Nephron (organoid): ENCODE data around the gene ARFGAP1.

Experiments used
- H3K27ac Mint-ChIP-seq, 3 experiments: 2 replicates each; pipeline ENCODE4 v1.8.0; 2020; ENCODE audit warnings: mixed read lengths in 3 of 3, mild to moderate bottlenecking in 2 of 3, moderate library complexity in 1 of 3
- H3K27me3 Mint-ChIP-seq: 2 replicates; pipeline ENCODE4 v1.8.0; 2021; ENCODE audit warnings: low read depth, mild to moderate bottlenecking, moderate library complexity, mixed read lengths
- H3K36me3 Mint-ChIP-seq: 2 replicates; pipeline ENCODE4 v1.8.0; 2020; ENCODE audit warnings: low read depth, mixed read lengths
- H3K4me1 Mint-ChIP-seq: 2 replicates; pipeline ENCODE4 v1.8.0; 2020; ENCODE audit warnings: mixed read lengths
- H3K4me3 Mint-ChIP-seq, 3 experiments: 2 replicates each; pipeline ENCODE4 v1.8.0; 2020; ENCODE audit warnings: mild to moderate bottlenecking in 3 of 3, mixed read lengths in 3 of 3, moderate library complexity in 2 of 3
- H3K9me3 Mint-ChIP-seq: 2 replicates; pipeline ENCODE4 v1.8.0; 2020; ENCODE audit warnings: mixed read lengths
- CTCF ChIP-seq, 3 experiments: fragments of 200-600 bp; sonication (generic); IDR thresholded peaks; one replicate each; pipeline ENCODE4 v1.5.0; 2021; ENCODE audit warnings: antibody characterized with exemption in 3 of 3; ENCODE audit not compliant: unreplicated experiment in 3 of 3

The ARFGAP1 gene

GRCh38 chr20:63277466-63278272 is 5.1 kb downstream of the ARFGAP1 start:
- H3K27ac Mint-ChIP-seq = no peak overlapping the region
- H3K4me1 Mint-ChIP-seq = peaks cover 19% of the 10 kb centered on the region
- no peaks in the 10 kb centered on the region for H3K9me3 Mint-ChIP-seq
- no peak overlapping the region for H3K4me3 Mint-ChIP-seq
- peaks cover 16% of the 10 kb centered on the region for H3K36me3 Mint-ChIP-seq
- no peak for TF ChIP-seq CTCF (IDR thresholded peaks at IDR 0.05; ENCODE audit: unreplicated experiment in 3 of 3)
- no peaks in the 10 kb centered on the region for H3K27me3 Mint-ChIP-seq

- H3K27ac Mint-ChIP-seq = no peak overlapping the region
- peaks cover 16% of the 10 kb centered on the region for H3K36me3 Mint-ChIP-seq
- H3K4me1 Mint-ChIP-seq = peaks cover 15% of the 10 kb centered on the region
- no peak overlapping the region for H3K4me3 Mint-ChIP-seq
- no peaks in the 10 kb centered on the region for H3K27me3 Mint-ChIP-seq
- no peaks in the 10 kb centered on the region for H3K9me3 Mint-ChIP-seq
- no peak for TF ChIP-seq CTCF (IDR thresholded peaks at IDR 0.05; ENCODE audit: unreplicated experiment in 3 of 3)
Observed at GRCh38 chr20:63278661-63279060, 6.0 kb downstream of the ARFGAP1 start.

- TF ChIP-seq CTCF (IDR thresholded peaks at IDR 0.05; ENCODE audit: unreplicated experiment in 3 of 3) = no peak
- Mint-ChIP-seq H3K4me1 (peaks cover 5% of the 10 kb centered on the region), H3K4me3 (no peak overlapping the region), H3K36me3 (peaks cover 19% of the 10 kb centered on the region), H3K9me3 (no peaks in the 10 kb centered on the region), H3K27ac (no peak overlapping the region), H3K27me3 (no peaks in the 10 kb centered on the region)
Observed at GRCh38 chr20:63279931-63280330, 7.3 kb downstream of the ARFGAP1 start.

- Mint-ChIP-seq H3K27me3 (no peaks in the 10 kb centered on the region), H3K4me1 (peaks cover 5% of the 10 kb centered on the region), H3K4me3 (no peak overlapping the region), H3K9me3 (no peaks in the 10 kb centered on the region), H3K36me3 (peaks cover 19% of the 10 kb centered on the region), H3K27ac (no peak overlapping the region)
- no peak for TF ChIP-seq CTCF (IDR thresholded peaks at IDR 0.05; ENCODE audit: unreplicated experiment in 3 of 3)
Observed at GRCh38 chr20:63280371-63280770, 7.8 kb downstream of the ARFGAP1 start.

GRCh38 chr20:63280929-63281545 is 8.4 kb downstream of the ARFGAP1 start:
- no peaks in the 10 kb centered on the region for H3K27me3 Mint-ChIP-seq
- peaks cover 5% of the 10 kb centered on the region for H3K4me1 Mint-ChIP-seq
- peak in 2 of 3 experiments; percentile 12 to 24 for TF ChIP-seq CTCF (IDR thresholded peaks at IDR 0.05; ENCODE audit: unreplicated experiment in 3 of 3)
- H3K27ac Mint-ChIP-seq = no peak overlapping the region
- no peak overlapping the region for H3K4me3 Mint-ChIP-seq
- H3K36me3 Mint-ChIP-seq = peaks cover 19% of the 10 kb centered on the region
- H3K9me3 Mint-ChIP-seq = no peaks in the 10 kb centered on the region
